B cell (primary cell): ENCODE measurements around the gene KRTAP12-4.

Experiments
- CTCF ChIP-seq: fragments of 200-600 bp; IDR thresholded peaks from one replicate; pipeline ENCODE4 v1.8.0; 2022; ENCODE audit warnings: antibody characterized with exemption, mild to moderate bottlenecking
- EZH2 ChIP-seq: IDR thresholded peaks from 2 replicates; pipeline ENCODE4 v1.6.1; 2012; ENCODE audit warnings: borderline replicate concordance, low read depth, mild to moderate bottlenecking, moderate library complexity, low read length; ENCODE audit not compliant: insufficient read depth, poor library complexity, severe bottlenecking

- TF ChIP-seq CTCF (no peak), EZH2 (no peak)
Observed at GRCh38 chr21:44640761-44641160, 13.7 kb downstream of the KRTAP12-4 start.
